SW480 (cell line): ENCODE measurements around the gene ATP5F1D.

ENCODE experiments used
- DNase-seq: peaks from one replicate; pipeline ENCODE4 v3.0.0-alpha.2; 2016; ENCODE audit warnings: low spot score

The ATP5F1D gene

GRCh38 chr19:1270854-1271527 lies 29.4 kb downstream of the ATP5F1D start:
- DNase-seq = no peak

GRCh38 chr19:1271528-1272422 lies 30.2 kb downstream of the ATP5F1D start:
- DNase-seq = no peak

DNA sequence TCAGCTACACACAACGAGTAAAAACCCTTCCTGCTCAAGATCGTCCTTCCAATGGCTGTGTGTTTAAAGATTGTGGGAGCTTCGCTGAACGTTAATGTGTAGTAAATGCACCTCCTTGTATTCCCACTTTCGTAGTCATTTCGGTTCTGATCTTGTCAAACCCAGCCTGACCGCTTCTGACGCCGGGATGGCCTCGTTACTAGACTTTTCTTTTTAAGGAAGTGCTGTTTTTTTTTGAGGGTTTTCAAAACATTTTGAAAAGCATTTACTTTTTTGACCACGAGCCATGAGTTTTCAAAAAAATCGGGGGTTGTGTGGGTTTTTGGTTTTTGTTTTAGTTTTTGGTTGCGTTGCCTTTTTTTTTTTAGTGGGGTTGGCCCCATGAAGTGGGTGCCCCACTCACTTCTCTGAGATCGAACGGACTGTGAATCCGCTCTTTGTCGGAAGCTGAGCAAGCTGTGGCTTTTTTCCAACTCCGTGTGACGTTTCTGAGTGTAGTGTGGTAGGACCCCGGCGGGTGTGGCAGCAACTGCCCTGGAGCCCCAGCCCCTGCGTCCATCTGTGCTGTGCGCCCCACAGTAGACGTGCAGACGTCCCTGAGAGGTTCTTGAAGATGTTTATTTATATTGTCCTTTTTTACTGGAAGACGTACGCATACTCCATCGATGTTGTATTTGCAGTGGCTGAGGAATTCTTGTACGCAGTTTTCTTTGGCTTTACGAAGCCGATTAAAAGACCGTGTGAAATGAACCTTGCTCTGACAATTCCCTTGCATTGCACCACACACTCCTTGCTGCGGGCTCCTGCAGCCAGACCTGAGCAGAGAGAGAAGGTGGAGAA lies 31.1 kb downstream of the ATP5F1D start:
- no peak for DNase-seq

GRCh38 chr19:1273263-1274041 lies 31.9 kb downstream of the ATP5F1D start:
- DNase-seq = no peak

- DNase-seq = no peak
These were observed 32.7 kb downstream of the ATP5F1D start for GRCh38 chr19:1274081-1274851.

DNA sequence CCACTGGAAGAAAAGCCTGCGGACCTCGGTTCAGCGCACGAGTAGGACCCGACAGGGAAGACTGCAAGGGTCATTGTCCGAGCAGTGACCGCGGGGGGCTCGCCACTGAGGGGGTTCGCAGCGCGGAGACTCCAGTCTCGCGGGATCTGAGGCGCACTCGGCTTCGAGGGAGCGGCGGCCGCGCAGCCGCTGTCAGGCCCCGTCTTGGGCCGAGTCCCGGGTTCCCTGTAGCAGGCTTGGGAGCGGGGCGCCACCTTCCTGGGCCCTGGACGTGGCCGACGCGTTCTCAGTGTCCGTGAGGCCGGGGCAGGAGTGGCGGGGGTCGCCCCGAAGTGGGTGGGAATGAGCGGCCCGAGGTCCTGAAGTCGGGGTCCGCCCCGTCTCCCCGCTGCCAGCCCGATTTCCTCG lies 33.3 kb downstream of the ATP5F1D start:
- no peak for DNase-seq

- peak; percentile 91 for DNase-seq
These were observed 33.9 kb downstream of the ATP5F1D start, which contains the start of gene FAM174C for GRCh38 chr19:1275260-1275975. Gene FAM174C, plus strand, starts transcription at chr19:1275530. Its CDS starts 20 bp downstream, at chr19:1275550.

GRCh38 chr19:1275976-1276627 lies 34.6 kb downstream of the ATP5F1D start:
- DNase-seq = no peak

DNA sequence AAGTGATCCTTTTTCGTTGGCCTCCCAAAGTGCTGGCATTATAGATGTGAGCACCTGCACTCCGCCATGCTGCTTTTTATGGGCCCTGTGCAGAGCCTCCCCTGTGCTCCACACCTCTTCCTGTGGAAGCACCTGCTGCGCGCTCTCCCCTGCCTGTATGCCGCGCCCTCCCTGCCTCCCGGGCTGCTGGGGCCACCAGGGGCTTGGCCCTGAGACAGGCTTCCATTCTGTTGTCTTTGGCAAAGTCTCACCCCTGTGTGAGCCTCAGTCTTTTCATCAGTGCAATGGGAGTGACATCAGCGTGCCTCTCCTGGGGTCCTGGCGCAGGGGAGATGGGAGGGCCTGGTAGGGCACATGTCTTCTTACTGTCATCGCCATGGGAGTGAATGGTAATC lies 35.1 kb downstream of the ATP5F1D start:
- peak; percentile 52 for DNase-seq

DNA sequence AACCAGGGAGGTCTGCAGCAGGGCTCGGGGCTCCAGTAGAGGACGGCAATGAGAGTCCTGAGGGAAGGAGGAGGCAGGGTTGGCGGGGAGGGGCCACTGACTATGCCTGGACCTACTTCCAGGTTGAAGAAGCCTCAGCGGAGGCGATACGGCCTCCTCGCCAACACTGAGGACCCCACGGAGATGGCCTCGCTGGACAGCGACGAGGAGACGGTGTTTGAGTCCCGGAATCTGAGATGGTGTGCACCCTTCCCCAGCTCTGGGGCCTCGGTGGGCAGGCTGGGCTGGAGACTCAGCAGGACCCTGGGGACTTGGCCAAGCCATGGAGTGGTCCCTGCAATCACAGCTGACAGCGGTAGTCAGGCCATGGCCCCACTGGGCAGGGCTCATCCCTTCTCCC lies 35.5 kb downstream of the ATP5F1D start:
- DNase-seq = no peak

GRCh38 chr19:1278074-1278473 lies 36.5 kb downstream of the ATP5F1D start:
- DNase-seq = no peak

DNA sequence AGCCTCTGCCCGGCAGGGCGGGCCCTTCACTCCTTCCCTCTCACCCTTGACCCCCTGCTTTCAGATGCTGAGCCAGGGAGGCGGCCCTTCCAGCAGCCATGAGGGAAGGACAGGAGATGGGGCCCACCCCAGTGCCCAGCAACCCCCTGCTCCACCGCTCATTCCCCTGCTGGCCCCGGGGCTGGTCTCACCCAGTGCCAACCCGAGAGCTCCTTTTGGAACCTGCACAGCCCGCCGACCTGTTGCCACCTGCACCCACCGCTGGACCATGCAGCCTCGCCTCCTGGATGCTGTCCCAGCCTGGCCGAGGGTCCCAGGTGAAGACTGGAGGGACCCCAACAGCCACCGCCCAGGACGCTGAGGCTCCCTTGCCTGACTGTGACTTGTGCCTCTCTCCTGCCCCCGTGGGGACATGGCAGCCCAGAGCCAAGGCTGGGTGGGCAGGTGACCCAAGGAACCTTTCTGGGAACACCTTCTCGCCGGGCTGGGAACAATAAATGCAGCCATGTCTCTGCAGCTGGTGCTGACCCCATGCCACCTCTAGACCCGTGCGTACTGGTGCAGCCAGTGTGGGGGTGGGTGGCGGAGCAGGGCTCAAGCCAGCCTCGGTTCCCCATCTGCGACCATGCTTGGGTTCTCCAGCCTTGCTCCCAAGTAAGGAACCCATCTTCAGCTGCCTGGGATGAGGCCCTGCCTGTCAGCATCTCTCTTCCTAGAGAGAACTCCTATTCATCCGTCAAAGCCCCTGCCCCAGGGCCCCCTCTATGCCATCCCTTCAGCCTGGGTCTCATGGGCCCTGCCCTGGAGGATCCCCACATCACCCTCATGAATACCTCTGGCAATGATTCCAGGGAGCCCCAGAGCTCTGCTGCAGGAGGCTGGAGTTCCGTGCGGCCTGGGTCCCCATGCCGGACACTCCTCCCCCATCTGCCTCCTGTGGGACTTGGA lies 37.4 kb downstream of the ATP5F1D start:
- no peak for DNase-seq

DNA sequence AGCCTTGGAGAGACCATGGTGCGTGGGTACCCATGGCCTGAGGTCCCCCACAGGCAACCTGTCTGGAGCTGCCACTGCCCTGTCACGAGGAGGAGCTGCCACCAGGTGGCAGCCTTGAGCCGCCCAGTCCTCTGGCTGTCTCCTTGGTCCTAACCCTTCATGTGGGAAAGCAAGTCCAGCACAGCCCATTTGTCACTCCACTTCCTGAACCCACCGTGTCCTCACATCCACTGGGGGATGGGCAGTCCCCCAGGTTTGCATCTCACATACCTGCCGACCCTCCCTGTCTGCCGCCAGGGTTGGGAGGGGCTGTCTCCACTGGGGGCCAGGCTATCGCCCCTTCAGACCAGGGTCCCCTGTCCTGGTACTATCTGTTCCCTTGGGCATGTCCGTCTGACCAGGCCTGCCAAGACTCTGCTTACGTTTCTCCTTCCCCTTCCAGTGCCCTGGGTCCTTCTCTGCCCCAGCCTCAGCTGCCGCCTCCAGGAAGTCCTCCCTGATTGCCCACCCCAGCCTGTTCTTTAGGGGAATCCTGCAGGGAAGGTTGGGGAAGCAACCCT lies 38.3 kb downstream of the ATP5F1D start:
- peak; percentile 70 for DNase-seq

DNA sequence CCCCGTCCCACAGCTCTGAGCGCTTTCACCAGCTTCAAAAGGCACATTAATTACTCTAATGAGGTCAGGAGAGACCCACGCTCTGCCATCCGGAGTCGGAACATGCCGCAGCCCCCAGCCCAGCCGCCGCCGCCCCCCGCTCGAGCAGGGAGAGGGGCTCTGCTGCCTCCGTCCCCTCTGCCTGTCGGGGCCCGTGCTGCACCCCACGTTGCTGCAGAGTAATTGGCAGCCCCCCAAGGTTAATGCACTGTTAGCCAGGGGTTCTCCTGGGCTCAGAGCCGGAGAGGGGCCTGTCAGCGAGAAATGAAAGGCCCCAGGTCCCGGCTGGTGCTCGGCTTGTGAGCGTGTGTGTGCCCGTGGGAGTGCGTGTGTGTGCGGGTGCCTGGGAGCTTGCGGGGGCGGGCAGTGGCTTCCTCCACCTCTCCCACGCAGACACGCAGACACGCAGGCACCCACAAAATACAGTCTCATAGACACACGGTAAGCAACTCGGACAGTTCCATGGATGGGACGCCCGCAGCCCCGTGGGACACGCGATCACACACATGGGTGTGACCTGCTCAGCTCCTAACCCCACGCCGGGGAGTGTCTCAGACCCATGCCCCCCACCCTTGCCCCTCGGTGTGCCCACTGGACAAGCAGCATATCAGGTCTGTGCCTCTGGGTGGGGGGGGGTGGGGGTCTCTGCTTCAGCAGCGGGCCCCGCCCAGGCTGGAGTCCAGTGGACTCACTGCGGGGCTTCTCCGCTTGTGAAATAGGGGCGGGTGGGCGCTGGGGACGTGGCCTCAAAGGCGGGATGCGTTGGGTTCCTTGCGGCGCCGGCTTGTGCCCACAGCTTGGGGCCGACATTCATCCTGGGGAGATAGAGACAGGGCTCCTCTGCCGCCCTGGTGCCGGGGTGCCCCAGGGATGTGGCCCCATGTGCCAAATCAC lies 39.4 kb downstream of the ATP5F1D start:
- no peak for DNase-seq

DNA sequence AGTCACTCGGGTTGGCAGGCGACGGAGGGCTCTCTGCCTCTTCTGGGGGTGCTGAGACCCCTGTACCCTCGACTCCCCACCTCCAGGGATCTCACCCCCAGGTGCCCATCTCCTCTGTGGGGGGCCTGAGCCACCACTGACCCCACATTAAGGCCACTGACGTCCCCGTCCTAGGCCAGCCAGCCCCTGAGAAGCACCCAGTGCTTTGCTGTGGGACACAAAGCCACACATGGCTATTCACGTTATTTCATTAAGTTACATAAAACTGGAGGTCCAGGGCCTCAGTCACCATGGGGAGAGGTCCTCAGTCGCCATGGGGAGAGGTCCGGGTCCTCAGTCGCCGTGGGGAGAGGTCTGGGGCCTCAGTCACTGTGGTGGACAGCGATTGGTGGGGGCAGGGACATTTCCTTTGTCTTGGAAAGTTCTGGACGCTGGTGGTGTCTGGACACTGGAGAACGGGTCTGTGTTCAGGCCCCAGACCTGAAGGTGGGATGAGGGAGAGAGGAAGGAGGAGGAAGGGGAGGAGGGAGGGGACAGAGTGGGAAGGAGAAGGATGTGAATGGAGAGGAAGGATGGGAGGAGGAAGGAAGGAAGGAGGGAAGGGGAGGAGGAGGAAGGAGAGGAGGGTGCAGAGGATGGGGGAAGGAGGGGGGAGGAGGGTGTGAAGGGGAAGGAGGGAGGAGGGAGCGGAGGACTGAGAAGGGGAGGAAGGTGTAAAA lies 40.2 kb downstream of the ATP5F1D start:
- no peak for DNase-seq

DNA sequence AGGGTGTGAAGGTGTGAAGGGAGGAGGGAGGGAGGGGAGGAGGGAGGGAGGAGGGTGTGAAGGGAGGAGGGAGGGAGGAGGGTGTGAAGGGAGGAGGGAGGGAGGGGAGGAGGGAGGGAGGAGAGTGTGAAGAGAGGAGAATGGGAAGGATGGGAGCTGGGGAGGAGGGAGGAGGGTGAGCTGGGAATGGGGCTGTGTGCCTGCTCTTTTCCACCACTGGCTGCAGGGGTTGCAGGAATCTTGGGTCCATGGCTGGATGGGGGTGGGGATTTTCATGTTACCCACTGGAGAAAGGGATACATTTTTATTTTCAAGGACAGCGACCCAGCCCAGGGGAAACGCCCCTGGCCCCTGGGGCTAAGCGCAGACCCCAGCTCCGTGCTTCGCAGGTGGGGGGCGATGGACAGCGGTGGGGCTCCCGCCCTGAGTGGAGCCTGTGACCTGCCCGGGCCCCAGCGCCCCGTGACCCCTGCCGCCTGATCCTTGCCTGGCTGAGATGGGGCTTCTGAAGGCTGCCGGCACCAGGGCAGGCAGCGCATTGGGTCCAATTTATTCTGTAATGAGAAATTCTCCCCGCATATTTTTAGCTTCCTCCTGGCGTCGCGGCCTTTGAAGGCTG lies 41.1 kb downstream of the ATP5F1D start:
- DNase-seq = no peak
